ENCODE measurements around the gene WDR45. TPM values are rescaled to one million over a fixed set of nuclear protein-coding genes. Genes with fewer than 3 reads are reported as not detected.

WDR45 gene
- total RNA-seq, 3 donors from 2014 or later = 95.7 to 134 (median 98.6) TPM

GRCh38 chrX:49053223-49054072, 26.2 kb downstream of the WDR45 start:
- no peak for DNase-seq (ENCODE audit: low spot score in 2 of 2)
- intact Hi-C loops (cut with DNase I; ENCODE audit: low total_unique reads) = no loop called here
- H3K4me3 ChIP-seq = peak overlapping the region; percentile 65 to 73 (median 71)

GRCh38 chrX:49043987-49044281, 35.8 kb downstream of the WDR45 start:
- no peak for DNase-seq (ENCODE audit: low spot score in 2 of 2)
- H3K27ac ChIP-seq = peak overlapping the region; percentile 73 to 80
- H3K27me3 ChIP-seq = no peaks in the 10 kb centered on the region
- H3K4me1 ChIP-seq = peaks cover 0 to 5% of the 10 kb centered on the region in 2 donors
- peak overlapping the region in 2 of 3 donors; percentile 46 to 71 for H3K4me3 ChIP-seq
- peaks cover 0 to 4% of the 10 kb centered on the region in 2 donors for H3K9me3 ChIP-seq
- no peaks in the 10 kb centered on the region for H3K36me3 ChIP-seq
- peak in 1 of 3 donors; percentile 18 for TF ChIP-seq POLR2AphosphoS5 (IDR thresholded peaks at IDR 0.05)
- peak in 1 of 3 donors; percentile 3 for TF ChIP-seq CTCF (IDR thresholded peaks at IDR 0.05)
- no peak for TF ChIP-seq POLR2A (IDR thresholded peaks at IDR 0.05)
- intact Hi-C loops (cut with DNase I; ENCODE audit: low total_unique reads) = no loop called here

More at GRCh38 chrX:49053223-49054072, 26.2 kb downstream of the WDR45 start:
- Histone ChIP-seq H3K36me3 (no peaks in the 10 kb centered on the region), H3K27me3 (peaks cover 0 to 13% of the 10 kb centered on the region in 2 donors), H3K27ac (peak overlapping the region; percentile 92 to 93), H3K9me3 (peaks cover 5 to 8% of the 10 kb centered on the region in 2 donors), H3K4me1 (no peaks in the 10 kb centered on the region)
- TF ChIP-seq POLR2AphosphoS5 (IDR thresholded peaks at IDR 0.05) (no peak), CTCF (IDR thresholded peaks at IDR 0.05) (no peak), POLR2A (IDR thresholded peaks at IDR 0.05) (no peak)

GRCh38 chrX:49043220-49043986, 36.3 kb downstream of the WDR45 start, which contains the start of gene TFE3:
Gene TFE3, minus strand, starts transcription at chrX:49043357. Its CDS starts 131 bp downstream, at chrX:49043226.
- TF ChIP-seq POLR2A (IDR thresholded peaks at IDR 0.05) (peak; percentile 49), CTCF (IDR thresholded peaks at IDR 0.05) (peak in 2 of 3 donors; percentile 45 to 53), POLR2AphosphoS5 (IDR thresholded peaks at IDR 0.05) (peak; percentile 26 to 70 (median 61))
- peak within 1 kb of the TSS; percentile 98 to 100 for H3K27ac ChIP-seq
- peaks cover 0 to 5% of the 10 kb centered on the region in 2 donors for H3K4me1 ChIP-seq
- H3K36me3 ChIP-seq = no peaks in the 10 kb centered on the region
- intact Hi-C loops (cut with DNase I; ENCODE audit: low total_unique reads) = no loop called here
- peak within 1 kb of the TSS; percentile 71 to 91 (median 79) for H3K4me3 ChIP-seq
- DNase-seq (ENCODE audit: low spot score in 2 of 2) = peak; percentile 96 to 99
- no peaks in the 10 kb centered on the region for H3K27me3 ChIP-seq
- peaks cover 0 to 4% of the 10 kb centered on the region in 2 donors for H3K9me3 ChIP-seq

GRCh38 chrX:49042581-49043219, 37.0 kb downstream of the WDR45 start:
- DNase-seq (ENCODE audit: low spot score in 2 of 2) = no peak
- peak overlapping the region; percentile 71 to 91 (median 79) for H3K4me3 ChIP-seq
- TF ChIP-seq CTCF (IDR thresholded peaks at IDR 0.05) (no peak), POLR2AphosphoS5 (IDR thresholded peaks at IDR 0.05) (no peak)
- H3K27ac ChIP-seq = peak overlapping the region; percentile 98 to 100
- H3K27me3 ChIP-seq = no peaks in the 10 kb centered on the region
- peaks cover 0 to 5% of the 10 kb centered on the region in 2 donors for H3K4me1 ChIP-seq
- intact Hi-C loops (cut with DNase I; ENCODE audit: low total_unique reads) = no loop called here
- no peaks in the 10 kb centered on the region for H3K36me3 ChIP-seq
- peaks cover 0 to 4% of the 10 kb centered on the region in 2 donors for H3K9me3 ChIP-seq
